Stimulated activated naive CD8-positive, alpha-beta T cell treated with anti-CD3 and anti-CD28 coated beads, Interleukin-15, amount 100 ng/mL, for 72 hours (primary cell): Measurements from ENCODE around the gene FOCAD.
"Not testable (repeated sequence)": the region's sequence is repeated elsewhere in the genome, so short reads cannot be mapped to it uniquely, and the experiment has no call there.

Experiments used
- ATAC-seq: fragments of 150-1000 bp; cut with Tn5 transposase; 2 replicates; pipeline ENCODE4 v1.10.0; 2021; ENCODE audit warnings: mild to moderate bottlenecking, moderate library complexity
- DNase-seq, 2 donors: peaks; one replicate each; pipeline ENCODE4 v3.0.0; 2021 to 2022
- H3K27ac Mint-ChIP-seq, 2 donors: one replicate each; pipeline ENCODE4 v1.8.0; 2022; ENCODE audit warnings: mild to moderate bottlenecking in 2 of 2, mixed read lengths in 2 of 2, moderate library complexity in 2 of 2
- H3K27me3 Mint-ChIP-seq: one replicate; pipeline ENCODE4 v1.8.0; 2022; ENCODE audit warnings: mixed read lengths
- H3K4me1 Mint-ChIP-seq: one replicate; pipeline ENCODE4 v1.8.0; 2022; ENCODE audit warnings: mild to moderate bottlenecking, mixed read lengths
- H3K4me3 Mint-ChIP-seq, 2 donors: one replicate each; pipeline ENCODE4 v1.8.0; 2022; ENCODE audit warnings: mild to moderate bottlenecking in 2 of 2, mixed read lengths in 2 of 2, moderate library complexity in 1 of 2
- H3K9me3 Mint-ChIP-seq, 2 donors: one replicate each; pipeline ENCODE4 v1.8.0; 2022; ENCODE audit warnings: mixed read lengths in 2 of 2

Gene FOCAD

GRCh38 chr9:20974191-20974938 is 290.3 kb downstream of the FOCAD start:
- H3K27ac Mint-ChIP-seq, H3K4me1 Mint-ChIP-seq, H3K4me3 Mint-ChIP-seq, ATAC-seq, DNase-seq, H3K27me3 Mint-ChIP-seq, H3K9me3 Mint-ChIP-seq: not testable (repeated sequence)

GRCh38 chr9:20978249-20978648 is 294.2 kb downstream of the FOCAD start:
- no peak overlapping the region for H3K4me3 Mint-ChIP-seq
- H3K27me3 Mint-ChIP-seq: no peaks in the 10 kb centered on the region

GRCh38 chr9:20980832-20981455 is 296.9 kb downstream of the FOCAD start:
- DNase-seq (no peak), ATAC-seq (no peak)
- Mint-ChIP-seq H3K4me3 (no peak overlapping the region), H3K9me3 (no peaks in the 10 kb centered on the region), H3K27ac (no peak overlapping the region), H3K27me3 (no peaks in the 10 kb centered on the region), H3K4me1 (no peaks in the 10 kb centered on the region)

More at GRCh38 chr9:20978249-20978648, 294.2 kb downstream of the FOCAD start:
- DNase-seq (no peak), ATAC-seq (no peak)
- H3K27ac Mint-ChIP-seq: no peak overlapping the region
- no peaks in the 10 kb centered on the region for H3K9me3 Mint-ChIP-seq
- H3K4me1 Mint-ChIP-seq: no peaks in the 10 kb centered on the region

GRCh38 chr9:20981486-20981885 is 297.4 kb downstream of the FOCAD start:
- H3K4me3 Mint-ChIP-seq: no peak overlapping the region
- H3K4me1 Mint-ChIP-seq: no peaks in the 10 kb centered on the region
- H3K27me3 Mint-ChIP-seq: no peaks in the 10 kb centered on the region
- no peak overlapping the region for H3K27ac Mint-ChIP-seq
- no peaks in the 10 kb centered on the region for H3K9me3 Mint-ChIP-seq
- DNase-seq (no peak), ATAC-seq (no peak)

- no peak overlapping the region for H3K27ac Mint-ChIP-seq
- no peaks in the 10 kb centered on the region for H3K27me3 Mint-ChIP-seq
- no peak for DNase-seq
- H3K4me3 Mint-ChIP-seq: no peak overlapping the region
- H3K9me3 Mint-ChIP-seq: no peaks in the 10 kb centered on the region
- no peak for ATAC-seq
- no peaks in the 10 kb centered on the region for H3K4me1 Mint-ChIP-seq
Observed at GRCh38 chr9:20984506-20984905, 300.4 kb downstream of the FOCAD start.

- no peaks in the 10 kb centered on the region for H3K9me3 Mint-ChIP-seq
- H3K4me1 Mint-ChIP-seq: no peaks in the 10 kb centered on the region
- ATAC-seq: no peak
- DNase-seq: no peak
- no peaks in the 10 kb centered on the region for H3K27me3 Mint-ChIP-seq
- no peak overlapping the region for H3K4me3 Mint-ChIP-seq
- H3K27ac Mint-ChIP-seq: no peak overlapping the region
Observed at GRCh38 chr9:20985851-20986600, 302.0 kb downstream of the FOCAD start.

GRCh38 chr9:20987521-20987920 is 303.5 kb downstream of the FOCAD start:
- Mint-ChIP-seq H3K4me1 (no peaks in the 10 kb centered on the region), H3K9me3 (no peaks in the 10 kb centered on the region), H3K4me3 (no peak overlapping the region), H3K27ac (no peak overlapping the region), H3K27me3 (no peaks in the 10 kb centered on the region)
- ATAC-seq (no peak), DNase-seq (no peak)

GRCh38 chr9:20988061-20988460 is 304.0 kb downstream of the FOCAD start:
- Mint-ChIP-seq H3K4me3 (no peak overlapping the region), H3K9me3 (no peaks in the 10 kb centered on the region), H3K27ac (no peak overlapping the region), H3K4me1 (no peaks in the 10 kb centered on the region), H3K27me3 (no peaks in the 10 kb centered on the region)
- no peak for DNase-seq
- ATAC-seq: no peak

GRCh38 chr9:20988671-20989315 is 304.7 kb downstream of the FOCAD start:
- Mint-ChIP-seq H3K27me3 (no peaks in the 10 kb centered on the region), H3K4me3 (no peak overlapping the region), H3K9me3 (no peaks in the 10 kb centered on the region), H3K4me1 (no peaks in the 10 kb centered on the region), H3K27ac (no peak overlapping the region)
- no peak for DNase-seq
- ATAC-seq: no peak

GRCh38 chr9:20989923-20990341 is 305.9 kb downstream of the FOCAD start:
- H3K9me3 Mint-ChIP-seq: no peaks in the 10 kb centered on the region
- no peak overlapping the region for H3K4me3 Mint-ChIP-seq
- DNase-seq (no peak), ATAC-seq (no peak)
- H3K4me1 Mint-ChIP-seq: no peaks in the 10 kb centered on the region
- H3K27ac Mint-ChIP-seq: no peak overlapping the region
- H3K27me3 Mint-ChIP-seq: no peaks in the 10 kb centered on the region

GRCh38 chr9:20990867-20991266 is 306.8 kb downstream of the FOCAD start:
- Mint-ChIP-seq H3K9me3 (no peaks in the 10 kb centered on the region), H3K27me3 (no peaks in the 10 kb centered on the region), H3K4me3 (no peak overlapping the region), H3K4me1 (no peaks in the 10 kb centered on the region), H3K27ac (no peak overlapping the region)
- no peak for ATAC-seq
- DNase-seq: no peak

- ATAC-seq (no peak), DNase-seq (no peak)
- Mint-ChIP-seq H3K27me3 (no peaks in the 10 kb centered on the region), H3K9me3 (no peaks in the 10 kb centered on the region), H3K4me3 (no peak overlapping the region), H3K27ac (no peak overlapping the region), H3K4me1 (peaks cover 11% of the 10 kb centered on the region)
Observed at GRCh38 chr9:20994486-20994885, 310.4 kb downstream of the FOCAD start.

GRCh38 chr9:20995616-20996015 is 311.6 kb downstream of the FOCAD start:
- DNase-seq: no peak
- Mint-ChIP-seq H3K27ac (no peak overlapping the region), H3K4me3 (no peak overlapping the region), H3K9me3 (no peaks in the 10 kb centered on the region), H3K27me3 (no peaks in the 10 kb centered on the region), H3K4me1 (peaks cover 11% of the 10 kb centered on the region)
- ATAC-seq: no peak

- ATAC-seq: no peak
- H3K9me3 Mint-ChIP-seq: peaks cover 5 to 7% of the 10 kb centered on the region in 2 donors
- peak overlapping the region in 1 of 2 donors; percentile 90 for H3K27ac Mint-ChIP-seq
Observed at GRCh38 chr9:20996809-20997208, 312.8 kb downstream of the FOCAD start.

GRCh38 chr9:20997503-20998076 is 313.5 kb downstream of the FOCAD start:
- Mint-ChIP-seq H3K4me1 (peaks cover 29% of the 10 kb centered on the region), H3K4me3 (no peak overlapping the region), H3K27ac (no peak overlapping the region), H3K9me3 (peaks cover 5 to 7% of the 10 kb centered on the region in 2 donors), H3K27me3 (no peaks in the 10 kb centered on the region)
- peak; percentile 52 for ATAC-seq
- DNase-seq: no peak

More at GRCh38 chr9:20996809-20997208, 312.8 kb downstream of the FOCAD start:
- Mint-ChIP-seq H3K27me3 (no peaks in the 10 kb centered on the region), H3K4me1 (peaks cover 21% of the 10 kb centered on the region), H3K4me3 (no peak overlapping the region)
- DNase-seq: no peak
